NB4 (cell line): ENCODE results near the gene RIMS1.

Experiments
- DNase-seq: peaks from one replicate; pipeline ENCODE4 v3.0.0; 2010; ENCODE audit warnings: low read depth
- H3K4me3 ChIP-seq: one replicate; pipeline ENCODE4 v1.5.1; 2011; ENCODE audit warnings: mild to moderate bottlenecking, low read depth, low read length, moderate library complexity
- MYC ChIP-seq: IDR thresholded peaks from 2 replicates; pipeline ENCODE4 v1.6.1; 2011; ENCODE audit warnings: low read depth, low read length
- POLR2A ChIP-seq: IDR thresholded peaks from 2 replicates; pipeline ENCODE4 v1.6.1; 2011; ENCODE audit warnings: mild to moderate bottlenecking; ENCODE audit not compliant: insufficient read length; ENCODE audit errors: extremely low read depth
- TF ChIP-seq, protein P1 (sequence below): IDR thresholded peaks from one replicate; pipeline ENCODE4 v1.5.1; 2012; ENCODE audit warnings: low read depth, low read length
- TF ChIP-seq, protein P2 (sequence below): IDR thresholded peaks from 2 replicates; pipeline ENCODE4 v1.6.1; 2011; ENCODE audit warnings: low read depth, low read length

RIMS1 gene

DNA sequence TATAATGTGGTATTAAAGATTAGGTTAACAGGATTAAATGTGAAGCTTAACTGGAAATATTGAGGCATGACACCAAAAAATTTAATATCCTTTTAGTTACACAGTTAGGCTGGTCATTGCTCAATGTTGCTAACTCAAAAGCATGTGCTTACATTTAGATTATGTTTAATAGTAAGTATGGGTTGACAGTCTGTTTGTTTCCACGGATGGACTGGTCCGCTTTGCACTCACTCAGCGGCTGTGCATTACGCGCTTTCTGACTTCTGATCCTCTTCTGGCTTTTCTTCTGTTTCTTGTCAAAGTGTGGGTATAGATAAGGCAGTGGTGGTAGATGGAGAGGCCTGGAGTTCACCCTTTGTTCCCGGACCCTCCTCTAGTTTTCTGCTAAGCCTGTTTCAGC lies 174.9 kb downstream of the RIMS1 start:
- no peak overlapping the region for H3K4me3 ChIP-seq
- DNase-seq: no peak
- TF ChIP-seq, protein P1, sequence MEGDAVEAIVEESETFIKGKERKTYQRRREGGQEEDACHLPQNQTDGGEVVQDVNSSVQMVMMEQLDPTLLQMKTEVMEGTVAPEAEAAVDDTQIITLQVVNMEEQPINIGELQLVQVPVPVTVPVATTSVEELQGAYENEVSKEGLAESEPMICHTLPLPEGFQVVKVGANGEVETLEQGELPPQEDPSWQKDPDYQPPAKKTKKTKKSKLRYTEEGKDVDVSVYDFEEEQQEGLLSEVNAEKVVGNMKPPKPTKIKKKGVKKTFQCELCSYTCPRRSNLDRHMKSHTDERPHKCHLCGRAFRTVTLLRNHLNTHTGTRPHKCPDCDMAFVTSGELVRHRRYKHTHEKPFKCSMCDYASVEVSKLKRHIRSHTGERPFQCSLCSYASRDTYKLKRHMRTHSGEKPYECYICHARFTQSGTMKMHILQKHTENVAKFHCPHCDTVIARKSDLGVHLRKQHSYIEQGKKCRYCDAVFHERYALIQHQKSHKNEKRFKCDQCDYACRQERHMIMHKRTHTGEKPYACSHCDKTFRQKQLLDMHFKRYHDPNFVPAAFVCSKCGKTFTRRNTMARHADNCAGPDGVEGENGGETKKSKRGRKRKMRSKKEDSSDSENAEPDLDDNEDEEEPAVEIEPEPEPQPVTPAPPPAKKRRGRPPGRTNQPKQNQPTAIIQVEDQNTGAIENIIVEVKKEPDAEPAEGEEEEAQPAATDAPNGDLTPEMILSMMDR: no peak
- TF ChIP-seq, protein P2, sequence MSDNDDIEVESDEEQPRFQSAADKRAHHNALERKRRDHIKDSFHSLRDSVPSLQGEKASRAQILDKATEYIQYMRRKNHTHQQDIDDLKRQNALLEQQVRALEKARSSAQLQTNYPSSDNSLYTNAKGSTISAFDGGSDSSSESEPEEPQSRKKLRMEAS: no peak
- TF ChIP-seq POLR2A (no peak), MYC (no peak)

DNA sequence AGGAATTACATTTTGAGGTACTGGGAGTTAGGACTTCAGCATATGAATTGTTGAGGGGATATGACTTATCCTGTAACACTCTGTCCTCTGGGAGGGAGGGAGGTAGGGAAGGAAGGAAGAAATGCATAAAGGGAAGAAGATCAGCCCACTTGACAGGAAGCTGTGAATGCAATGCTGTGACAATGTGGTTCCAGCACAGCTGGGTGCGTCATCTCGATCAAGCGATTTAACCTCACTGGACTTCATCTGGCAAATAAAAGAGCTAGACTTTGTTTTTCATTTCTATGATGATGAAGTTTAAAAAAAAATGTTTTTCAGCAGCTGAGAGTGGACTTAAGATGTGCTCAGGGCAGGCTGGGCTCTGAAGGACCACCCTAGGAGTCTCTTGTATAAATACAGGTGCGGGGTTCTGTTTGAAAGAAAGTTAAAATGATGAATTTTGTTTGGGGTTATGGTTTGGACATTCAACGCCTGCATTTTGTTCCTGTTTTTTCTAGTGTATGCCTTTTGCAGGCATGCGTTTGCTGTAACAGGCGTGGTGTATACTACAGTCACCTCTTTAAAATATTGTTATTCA lies 178.1 kb downstream of the RIMS1 start:
- no peak for DNase-seq
- no peak overlapping the region for H3K4me3 ChIP-seq
- TF ChIP-seq POLR2A: no peak
- TF ChIP-seq, protein P2: no peak
- TF ChIP-seq, protein P1: no peak

DNA sequence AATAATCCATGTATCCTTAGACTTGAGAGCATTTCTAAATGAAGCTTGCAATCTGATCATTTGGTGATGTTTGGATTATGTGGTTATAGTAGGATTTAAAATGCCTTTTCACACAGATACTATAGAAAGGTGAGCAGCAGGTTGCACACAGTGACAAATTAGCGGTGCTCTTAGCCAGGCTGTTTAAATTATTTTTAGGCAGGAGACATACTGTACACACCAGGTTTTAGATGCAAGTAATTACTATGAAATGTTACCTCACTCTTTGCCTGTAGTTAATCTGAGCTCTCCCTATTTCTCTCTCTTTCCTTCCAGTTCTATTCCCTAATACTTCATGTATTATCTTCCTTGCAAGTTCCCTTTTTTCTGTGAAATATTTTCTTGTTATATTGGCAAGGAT lies 191.7 kb downstream of the RIMS1 start:
- no peak for DNase-seq
- TF ChIP-seq POLR2A (no peak), MYC (no peak)
- TF ChIP-seq, protein P1: no peak
- TF ChIP-seq, protein P2: no peak
- no peak overlapping the region for H3K4me3 ChIP-seq

DNA sequence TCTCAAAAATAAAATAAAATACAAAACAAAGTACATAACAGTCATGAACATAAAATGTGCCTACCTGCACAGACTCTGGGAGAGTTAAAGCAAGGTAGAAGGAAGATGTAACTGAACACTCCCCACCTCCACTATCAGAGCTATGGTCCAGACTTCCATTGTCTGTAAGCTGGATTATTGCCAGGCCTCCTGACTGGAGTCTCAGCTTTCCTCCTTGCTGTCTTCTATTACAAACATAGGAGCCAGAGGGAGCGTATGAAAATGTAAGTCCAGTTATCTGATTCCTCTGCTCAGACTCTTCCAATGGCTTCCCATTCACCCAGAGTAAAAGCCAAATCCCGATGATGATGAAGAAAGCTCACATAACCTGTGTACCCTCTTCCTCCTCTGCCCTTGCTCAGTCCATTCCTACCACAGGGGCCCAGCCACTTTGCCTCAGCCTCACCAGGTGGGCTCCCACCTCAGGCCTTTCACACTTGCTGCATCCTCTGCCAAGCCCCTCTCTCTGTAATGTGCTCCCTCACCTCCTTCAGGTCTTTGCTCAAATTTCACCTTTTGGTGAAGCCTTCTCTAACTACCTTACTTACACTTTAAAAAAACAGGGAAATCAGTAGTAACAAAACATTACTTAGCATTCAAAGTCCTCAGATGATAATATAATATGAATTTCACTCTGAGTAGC lies 194.1 kb downstream of the RIMS1 start:
- H3K4me3 ChIP-seq: no peak overlapping the region
- TF ChIP-seq MYC: no peak
- no peak for TF ChIP-seq POLR2A
- TF ChIP-seq, protein P2: no peak
- TF ChIP-seq, protein P1: no peak
- no peak for DNase-seq

DNA sequence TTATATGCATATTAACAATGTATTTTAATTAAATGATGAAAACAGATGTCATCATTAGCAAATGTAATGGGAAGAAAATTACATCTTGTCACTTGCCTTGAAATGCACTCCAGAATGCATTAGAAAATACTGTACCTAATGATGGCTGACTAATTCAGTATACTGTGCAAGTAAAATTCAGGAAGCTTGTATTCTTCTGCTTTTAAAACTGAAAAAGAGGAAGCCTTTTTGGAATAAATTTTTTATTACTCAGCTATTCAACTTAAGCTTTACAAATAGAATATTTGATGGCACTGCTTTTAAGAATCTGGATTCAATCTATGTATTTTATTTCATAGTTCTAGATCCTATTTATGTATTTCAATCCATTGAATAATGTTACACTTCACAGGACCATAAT lies 195.5 kb downstream of the RIMS1 start:
- H3K4me3 ChIP-seq: no peak overlapping the region
- no peak for DNase-seq
- TF ChIP-seq, protein P1: no peak
- TF ChIP-seq, protein P2: no peak
- TF ChIP-seq POLR2A: no peak
- TF ChIP-seq MYC: no peak

DNA sequence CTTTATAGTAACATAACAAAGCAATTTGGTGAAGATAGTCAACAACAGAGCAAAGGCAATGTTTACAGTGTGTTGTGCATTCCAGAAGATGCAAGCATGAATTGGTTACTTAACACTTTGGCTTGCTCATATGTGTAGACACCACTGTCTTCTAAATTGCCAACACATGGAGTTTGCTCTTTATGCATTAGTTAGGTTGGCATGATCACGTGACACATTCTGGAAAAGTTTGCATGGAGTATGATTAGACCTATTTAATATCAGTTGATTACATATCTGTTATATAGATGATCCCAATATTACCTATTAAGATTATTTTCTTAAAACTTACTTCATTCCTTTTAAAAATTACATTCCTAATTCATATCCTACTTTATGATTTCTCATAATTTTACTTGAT lies 197.6 kb downstream of the RIMS1 start:
- TF ChIP-seq, protein P1: no peak
- TF ChIP-seq MYC (no peak), POLR2A (no peak)
- TF ChIP-seq, protein P2: no peak
- DNase-seq: no peak
- no peak overlapping the region for H3K4me3 ChIP-seq
